Measurements from ENCODE around the gene ZNF57.
"Not testable (repeated sequence)": the region's sequence is repeated elsewhere in the genome, so short reads cannot be mapped to it uniquely, and the experiment has no call there.

- not testable (repeated sequence) for TF ChIP-seq EZH2 (IDR thresholded peaks at IDR 0.05); POLR2AphosphoS5 (IDR thresholded peaks at IDR 0.05; ENCODE audit: borderline replicate concordance, low read depth, low read length)
These were observed 10.2 kb upstream of the ZNF57 start for GRCh38 chr19:2890531-2890930.

All from SK-N-MC (cell line).